Activated effector memory CD4-positive, alpha-beta T cell treated with Interleukin-2 at 50 U/mL for 16 hours (primary cell): ENCODE measurements around the gene PREX1.
"Not testable (repeated sequence)": the region's sequence is repeated elsewhere in the genome, so short reads cannot be mapped to it uniquely, and the experiment has no call there.

Source experiments
- DNase-seq: peaks from one replicate; pipeline ENCODE4 v3.0.0-alpha.2; 2020

Gene PREX1

DNA sequence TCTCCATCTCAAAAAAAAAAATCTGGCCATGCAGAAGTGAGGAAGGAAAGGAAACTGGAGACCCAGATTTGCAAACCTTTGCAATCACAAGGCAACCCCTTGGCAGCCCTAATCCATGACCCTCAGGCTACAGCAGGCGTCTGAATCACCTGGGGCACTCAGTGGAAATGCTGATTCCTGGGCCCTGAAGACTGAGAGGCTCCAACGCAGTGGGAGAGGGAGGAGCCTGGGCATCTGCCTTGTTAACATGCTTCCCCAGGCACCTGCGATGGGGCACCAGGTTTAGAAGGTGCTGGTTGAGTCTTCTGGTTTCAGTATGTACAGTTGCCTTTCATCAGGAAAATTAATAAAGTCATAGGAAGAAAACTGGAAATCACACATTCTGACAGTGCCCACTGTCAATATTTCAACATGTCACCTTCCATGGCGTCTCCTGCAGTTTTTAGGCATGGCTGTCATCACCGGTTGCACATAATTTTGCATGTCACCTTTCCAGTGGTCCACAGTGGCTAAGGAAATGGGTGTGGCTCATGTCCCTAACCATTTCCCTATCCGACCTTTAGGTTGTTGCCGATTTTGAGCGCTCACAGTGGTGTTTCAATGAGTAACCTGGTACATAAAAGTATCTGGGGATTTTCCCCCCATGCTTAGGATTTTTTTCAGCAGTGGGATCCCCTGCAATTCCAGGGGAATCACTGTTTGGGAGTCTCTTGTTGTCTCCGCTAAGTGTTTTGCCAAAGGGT lies 56.9 kb downstream of the PREX1 start:
- no peak for DNase-seq

GRCh38 chr20:48769069-48769983 lies 58.5 kb downstream of the PREX1 start:
- peak; percentile 66 for DNase-seq

- DNase-seq = no peak
Observed at GRCh38 chr20:48766961-48767960, 60.5 kb downstream of the PREX1 start.

- no peak for DNase-seq
Observed at GRCh38 chr20:48766205-48766604, 61.6 kb downstream of the PREX1 start.

DNA sequence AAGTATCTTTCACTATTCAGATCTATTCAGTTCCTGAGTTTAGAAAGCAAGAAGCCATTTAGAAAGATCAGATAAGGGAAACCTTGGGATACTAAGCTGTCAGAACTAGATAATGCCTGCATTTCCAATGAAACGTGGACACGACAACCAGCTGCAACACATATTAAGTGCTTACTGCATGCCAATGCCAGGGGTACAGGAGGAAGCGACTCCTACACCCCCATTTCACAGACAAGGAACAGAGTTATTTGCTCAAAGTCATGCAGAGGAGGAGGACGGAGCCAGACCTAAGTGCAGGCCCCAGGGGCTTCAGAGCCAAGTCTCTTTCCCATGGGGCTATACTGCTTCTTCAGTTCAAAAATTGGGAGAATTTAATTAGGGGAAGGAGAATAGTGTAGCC lies 62.4 kb downstream of the PREX1 start:
- DNase-seq = no peak

DNA sequence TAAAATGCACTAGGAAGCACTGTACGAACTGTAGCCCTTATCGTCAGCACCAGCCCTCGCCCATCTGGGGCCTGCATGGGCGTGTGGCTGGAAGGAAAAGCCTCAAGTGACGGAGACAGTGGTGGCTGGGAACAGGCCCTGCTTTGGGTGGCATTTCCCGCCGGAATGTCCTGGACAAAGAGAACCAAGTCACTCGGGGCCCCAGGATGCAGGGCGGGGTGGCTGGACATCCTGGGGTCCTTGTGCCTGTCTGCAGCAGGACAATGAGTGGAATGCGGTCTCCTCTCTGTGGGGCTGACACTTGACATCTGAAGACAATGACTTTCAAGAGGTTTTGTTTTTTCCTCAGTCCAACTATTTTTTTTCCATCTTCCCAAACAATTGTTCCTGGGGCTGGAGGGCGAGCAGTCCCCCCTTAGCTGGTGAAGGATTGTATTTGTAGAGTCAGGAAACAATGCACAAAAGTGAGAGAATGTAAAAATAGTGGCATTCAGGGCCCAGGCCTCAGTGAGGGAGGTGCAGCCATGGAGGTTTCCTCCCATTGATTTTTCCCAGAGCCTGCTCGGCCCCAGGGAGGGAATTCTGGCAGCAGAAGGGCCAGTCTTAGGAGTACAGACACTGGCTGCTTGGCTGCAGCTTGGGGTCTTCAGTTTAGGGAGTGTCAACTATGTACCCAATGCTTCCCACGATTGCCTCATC lies 64.4 kb downstream of the PREX1 start:
- DNase-seq = no peak

GRCh38 chr20:48761874-48762273 lies 65.9 kb downstream of the PREX1 start:
- DNase-seq = no peak

GRCh38 chr20:48761023-48761785 lies 66.6 kb downstream of the PREX1 start:
- DNase-seq = peak; percentile 61

- DNase-seq = peak; percentile 66
Observed at GRCh38 chr20:48760403-48760983, 67.3 kb downstream of the PREX1 start.

GRCh38 chr20:48759631-48760245 lies 68.1 kb downstream of the PREX1 start:
- DNase-seq = no peak

GRCh38 chr20:48758206-48758820 lies 69.5 kb downstream of the PREX1 start:
- DNase-seq = no peak

- DNase-seq = not testable (repeated sequence)
Observed at GRCh38 chr20:48756774-48757173, 71.0 kb downstream of the PREX1 start.

DNA sequence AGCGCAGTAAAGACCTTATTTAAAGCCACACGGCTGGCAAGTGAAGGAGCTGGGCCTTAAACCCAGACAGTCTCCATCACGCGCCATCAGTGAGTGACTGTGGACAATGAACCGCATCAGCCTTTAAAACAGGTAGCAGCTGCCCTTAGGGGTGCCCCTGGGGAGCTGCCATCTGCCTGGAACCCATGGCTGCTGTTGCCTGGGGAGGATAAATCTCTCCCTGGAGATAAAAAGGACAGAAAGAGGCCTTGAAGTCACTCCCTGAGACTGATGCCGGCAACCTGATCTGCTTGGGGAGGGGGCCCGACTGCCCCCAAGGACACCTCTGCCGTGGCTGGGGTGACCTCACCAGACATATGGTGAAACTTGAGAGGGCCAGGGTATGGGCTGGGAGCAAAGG lies 73.5 kb downstream of the PREX1 start:
- DNase-seq = no peak

DNA sequence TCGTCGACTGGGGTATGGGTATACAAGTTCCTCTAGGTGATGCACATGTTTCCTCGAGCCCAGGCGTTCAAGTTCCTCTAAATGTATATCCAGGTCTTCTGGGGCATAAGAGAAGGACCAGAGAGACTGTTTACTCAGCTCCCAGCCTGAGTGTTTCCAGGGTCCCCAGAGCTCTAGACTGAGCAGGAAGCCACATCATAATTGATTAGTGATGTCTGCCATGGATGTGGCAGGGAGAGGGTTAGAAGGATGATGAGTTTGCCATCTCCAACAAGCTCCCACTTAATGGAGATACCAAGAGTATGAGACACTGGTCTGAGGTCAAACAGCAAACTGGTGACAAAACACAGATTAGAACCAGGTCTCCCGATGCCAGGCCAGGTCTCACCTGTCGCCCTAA lies 74.8 kb downstream of the PREX1 start:
- DNase-seq = no peak

GRCh38 chr20:48751871-48752270 lies 75.9 kb downstream of the PREX1 start:
- no peak for DNase-seq

DNA sequence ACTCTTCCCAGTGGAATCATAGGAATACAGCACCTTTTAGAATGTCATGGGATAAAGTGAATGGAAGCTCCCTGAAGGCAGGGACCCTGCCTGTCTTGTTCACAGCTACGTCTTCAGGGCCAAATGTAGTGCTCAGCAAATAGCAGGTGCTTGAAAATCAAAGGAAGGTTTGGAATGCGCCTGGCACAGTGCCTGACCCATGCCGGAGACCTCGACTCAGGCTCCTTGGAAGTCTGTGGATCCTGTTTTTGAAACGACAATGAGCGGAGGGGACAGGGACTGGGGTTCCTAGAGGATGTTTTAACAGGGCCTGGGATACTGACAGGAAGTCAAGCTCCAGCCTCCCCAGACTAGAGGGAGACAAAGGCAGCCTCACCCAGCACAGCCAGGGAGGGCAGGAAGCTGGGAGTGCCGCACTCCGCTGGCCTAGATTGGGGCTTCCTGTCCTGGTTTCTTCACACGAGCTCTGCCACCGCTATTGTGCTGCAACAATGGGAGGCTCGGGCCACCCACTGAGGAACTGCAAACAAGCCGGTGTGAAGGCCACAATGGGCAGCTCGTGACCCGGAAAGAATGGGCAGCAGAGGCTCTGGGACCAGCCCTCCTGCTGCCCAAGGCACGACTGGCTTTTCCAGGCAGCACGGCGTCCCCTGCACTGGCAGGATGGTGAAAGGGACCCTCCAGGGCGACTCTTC lies 76.7 kb downstream of the PREX1 start:
- DNase-seq = peak; percentile 63

GRCh38 chr20:48750376-48750775 lies 77.4 kb downstream of the PREX1 start:
- DNase-seq = no peak

GRCh38 chr20:48749437-48749836 lies 78.4 kb downstream of the PREX1 start:
- DNase-seq = no peak

DNA sequence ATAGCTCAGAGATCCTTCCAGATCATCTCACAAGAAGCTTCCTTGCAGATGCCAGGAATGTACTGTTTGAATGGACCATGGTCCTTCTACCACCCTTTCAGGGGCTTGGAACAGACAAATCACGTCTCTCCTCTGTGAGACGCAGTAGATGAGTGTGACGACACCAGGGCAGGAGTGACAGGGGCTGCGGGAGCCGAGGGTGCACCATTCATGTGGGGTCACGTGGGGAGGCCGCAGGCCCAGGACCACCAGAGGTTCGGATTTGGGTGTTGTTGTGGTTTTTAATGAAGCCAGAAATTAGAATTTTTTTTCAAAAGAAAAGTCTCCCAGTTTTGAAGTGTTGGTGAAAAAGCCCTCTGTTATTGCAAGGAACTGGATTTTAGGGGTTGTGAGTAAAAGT lies 79.2 kb downstream of the PREX1 start:
- DNase-seq = no peak
